NCI-H2081 (cell line): ENCODE data around the gene AGMAT.

Experiments
- DNase-seq, 2 experiments: peaks; one replicate each; lab custom pipeline; 2025; lab: John Stamatoyannopoulos, UW

The AGMAT gene

GRCh38 chr1:15559189-15559810 is 25.6 kb downstream of the AGMAT start:
- no peak for DNase-seq

DNA sequence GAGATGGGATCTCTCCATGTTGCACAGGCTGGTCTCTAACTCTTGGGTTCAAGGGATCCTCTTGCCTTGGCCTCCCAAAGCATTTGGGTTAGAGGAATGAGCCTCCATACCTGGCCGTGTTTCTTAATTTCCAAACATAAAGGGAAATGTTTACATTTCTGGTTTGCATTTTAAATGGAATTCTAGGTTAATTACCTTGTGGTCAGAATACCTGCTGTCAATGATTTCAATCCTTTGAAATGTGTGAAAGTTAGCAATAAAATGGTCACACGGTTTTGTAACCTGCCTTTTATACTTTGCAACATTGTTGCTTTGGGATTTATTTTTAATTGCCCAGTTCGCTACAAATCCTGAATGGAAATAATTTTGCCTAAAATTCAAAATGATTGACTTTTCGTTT is 26.3 kb downstream of the AGMAT start:
- no peak for DNase-seq

GRCh38 chr1:15557594-15557993 is 27.3 kb downstream of the AGMAT start:
- no peak for DNase-seq

DNA sequence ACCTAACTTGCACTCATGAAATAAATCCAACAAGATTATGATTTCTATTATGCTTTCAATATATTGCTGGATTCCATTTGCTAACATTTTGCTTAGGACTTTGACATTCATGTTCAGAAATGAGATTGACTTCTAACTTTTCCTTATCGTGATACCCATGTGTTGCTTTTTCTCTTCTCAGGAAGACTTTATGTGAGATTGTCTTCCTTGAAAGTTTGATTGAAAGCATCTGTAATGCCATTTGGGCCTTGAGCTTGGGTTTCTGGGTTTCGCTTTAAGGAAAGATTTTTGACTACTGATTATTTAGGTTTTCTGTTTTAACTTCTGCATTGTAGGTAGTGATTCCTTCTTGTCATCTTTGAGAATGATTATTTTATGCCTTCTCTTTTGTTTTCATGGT is 27.8 kb downstream of the AGMAT start:
- no peak for DNase-seq

GRCh38 chr1:15550573-15550972 is 34.3 kb downstream of the AGMAT start:
- no peak for DNase-seq

GRCh38 chr1:15546641-15547040 is 38.2 kb downstream of the AGMAT start:
- DNase-seq: no peak

GRCh38 chr1:15543589-15544568 is 41.0 kb downstream of the AGMAT start:
- no peak for DNase-seq

GRCh38 chr1:15543251-15543588 is 41.6 kb downstream of the AGMAT start:
- no peak for DNase-seq

DNA sequence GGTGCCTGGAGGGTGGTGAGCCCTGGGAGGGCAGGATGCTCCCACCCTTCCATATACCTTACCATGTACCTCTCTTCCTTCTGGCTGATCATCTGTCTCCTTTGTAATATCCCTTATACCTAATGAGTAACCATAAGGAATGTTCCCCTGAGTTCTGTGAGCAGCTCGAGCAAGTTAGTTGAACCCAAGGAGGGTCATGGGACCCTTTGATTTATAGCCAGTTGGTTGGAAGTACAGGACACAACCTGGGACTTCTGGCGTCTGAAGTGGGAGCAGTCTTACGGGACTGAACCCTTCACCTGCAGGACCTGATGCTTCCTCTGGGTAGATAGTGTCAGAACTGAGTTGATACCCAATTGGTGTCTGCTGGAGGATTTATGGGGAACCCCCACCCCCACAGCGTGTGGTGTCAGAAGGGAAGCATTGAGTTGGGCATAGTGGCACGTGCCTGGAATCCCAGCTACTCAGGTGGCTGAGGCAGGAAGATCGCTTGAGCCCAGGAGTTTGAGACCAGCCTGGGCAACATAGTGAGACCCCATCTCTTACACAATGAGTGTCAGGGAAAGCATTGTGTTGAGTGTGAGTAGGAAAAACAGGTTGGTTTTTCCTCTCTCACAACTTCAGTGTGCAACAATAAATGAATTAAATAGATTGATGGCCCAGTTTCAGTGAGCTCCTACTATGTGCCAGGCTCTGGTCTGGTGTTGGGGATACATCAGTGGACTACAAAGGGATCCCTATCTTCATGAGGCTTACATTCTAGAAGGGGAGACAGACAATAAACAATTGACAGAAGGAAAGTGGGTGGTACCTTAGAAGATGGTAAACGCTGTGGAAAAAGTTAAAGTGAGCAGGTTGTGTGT is 42.2 kb downstream of the AGMAT start:
- DNase-seq: no peak

- no peak for DNase-seq
Observed at GRCh38 chr1:15541231-15541792, 43.5 kb downstream of the AGMAT start.

DNA sequence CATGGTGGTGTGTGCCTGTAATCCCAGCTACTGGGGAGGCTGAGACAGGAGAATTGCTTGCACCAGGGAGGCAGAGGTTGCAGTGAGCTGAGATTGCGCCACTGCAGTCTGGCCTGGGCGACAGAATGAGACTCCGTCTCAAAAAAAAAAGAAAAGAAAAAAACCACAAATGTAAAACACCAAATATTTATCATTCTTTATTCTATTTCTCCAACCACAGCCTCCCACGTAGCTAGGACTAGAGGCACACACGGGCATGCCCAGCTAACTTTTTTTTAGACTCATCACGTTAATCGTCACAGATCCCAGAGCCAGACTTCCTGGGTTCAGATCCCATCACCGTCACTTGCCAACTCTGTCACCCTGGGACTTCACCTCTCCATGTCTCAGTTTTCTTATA is 44.7 kb downstream of the AGMAT start:
- no peak for DNase-seq

GRCh38 chr1:15538771-15539170 is 46.1 kb downstream of the AGMAT start:
- peak; percentile 59 to 71 for DNase-seq

DNA sequence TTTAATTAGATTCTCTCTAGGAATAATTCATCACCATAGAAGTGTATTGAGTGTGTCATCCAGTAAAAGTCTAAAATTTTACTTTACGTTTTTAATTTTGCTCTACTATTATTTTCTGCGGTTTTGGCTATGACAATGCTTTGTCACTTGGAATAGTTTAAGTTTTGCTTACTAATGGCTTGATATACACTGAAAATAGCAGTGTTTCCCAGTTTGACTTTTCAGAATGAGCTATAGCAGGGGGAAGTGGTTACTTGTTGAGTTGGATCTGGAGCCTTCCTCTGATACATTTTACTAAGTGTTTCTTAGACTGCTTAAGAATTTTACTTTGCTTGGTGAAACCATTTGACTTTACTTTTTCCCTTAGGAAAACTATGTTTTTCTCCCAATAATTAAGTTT is 53.2 kb downstream of the AGMAT start:
- DNase-seq: no peak

DNA sequence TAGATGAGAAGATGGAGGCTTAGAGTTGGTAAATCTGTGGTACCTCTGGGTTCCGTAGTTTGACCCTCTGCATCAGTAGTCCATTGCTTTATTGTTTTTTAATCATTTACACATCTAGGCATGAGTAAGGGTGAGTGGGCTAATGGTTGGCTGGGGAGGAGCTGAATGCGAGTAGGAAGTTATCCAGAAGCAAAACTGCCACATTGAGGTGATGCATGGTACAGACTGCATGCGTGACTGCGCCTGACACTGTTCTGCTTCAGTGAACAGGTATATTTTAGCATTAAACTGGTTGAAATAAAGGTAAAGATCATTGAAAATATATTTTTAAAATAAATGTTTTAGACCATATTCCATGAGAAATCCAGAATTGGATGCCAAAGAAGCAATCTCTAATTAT is 53.8 kb downstream of the AGMAT start:
- DNase-seq: no peak

- DNase-seq: peak; percentile 100
Observed at GRCh38 chr1:15526490-15527339, 58.1 kb downstream of the AGMAT start, which contains the start of gene DNAJC16. Gene DNAJC16, plus strand, starts transcription at chr1:15526848. Its CDS starts 2,258 bp downstream, at chr1:15529106.

GRCh38 chr1:15526021-15526489 is 58.8 kb downstream of the AGMAT start:
- no peak for DNase-seq

GRCh38 chr1:15525050-15526020 is 59.5 kb downstream of the AGMAT start:
- no peak for DNase-seq

DNA sequence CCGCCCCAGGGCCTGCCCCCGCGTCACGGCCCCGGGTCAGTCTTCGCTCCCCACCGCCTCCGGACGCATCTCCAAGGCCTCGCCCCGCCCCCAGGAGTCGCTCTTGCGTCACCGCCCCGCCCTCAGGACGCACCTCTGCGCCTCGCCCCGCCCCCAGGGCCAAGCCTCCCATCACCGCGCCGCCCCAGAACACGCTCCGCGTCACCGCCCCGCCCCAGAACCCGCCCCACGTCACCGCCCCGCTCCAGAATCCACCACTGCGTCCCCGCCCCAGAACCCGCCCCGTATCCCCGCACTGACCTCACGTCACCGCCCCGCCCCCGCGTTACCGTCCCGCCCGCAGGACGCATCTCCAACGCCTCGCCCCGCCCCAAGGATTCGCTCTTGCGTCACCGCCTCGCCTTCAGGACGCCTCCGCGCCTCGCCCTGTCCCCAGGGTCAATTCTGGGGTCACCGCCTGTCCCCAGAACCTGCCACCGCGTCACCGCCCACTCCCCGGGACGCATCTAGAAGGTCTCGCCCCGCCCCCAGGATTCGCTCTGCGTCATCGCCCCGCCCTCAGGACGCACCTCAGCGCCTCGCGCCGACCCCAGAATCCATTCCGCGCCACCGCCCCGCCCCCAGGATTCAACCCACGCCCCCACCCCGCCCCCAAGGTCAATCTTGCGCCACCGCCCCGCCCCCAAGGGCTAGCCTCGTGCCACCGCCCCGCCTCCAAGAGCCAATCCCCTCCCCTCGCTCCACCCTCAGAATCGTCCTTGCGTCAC is 60.4 kb downstream of the AGMAT start:
- DNase-seq: peak; percentile 88 to 95

DNA sequence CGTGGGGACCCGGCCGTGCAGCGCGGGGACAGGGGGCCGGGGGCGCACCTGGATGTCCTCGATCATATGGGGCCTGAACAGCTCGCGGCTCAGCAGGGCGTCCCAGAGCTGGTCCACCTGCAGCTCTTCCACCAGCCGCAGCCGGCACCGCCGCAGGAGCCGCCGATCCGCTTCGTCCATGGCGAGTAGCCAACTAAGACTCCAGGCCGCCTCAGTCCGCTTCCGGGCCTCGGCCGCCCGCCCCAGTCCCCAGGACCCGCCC is 60.9 kb downstream of the AGMAT start, which contains the start of gene CASP9:
Gene CASP9 (minus strand): TSS at position 195 of the 262 bp plus-strand sequence. CDS start 15 bp downstream, at position 180.
- DNase-seq: no peak
